Stimulated activated naive CD4-positive, alpha-beta T cell (primary cell): Measurements from ENCODE around the gene AUTS2.
A peak's percentile ranks its signal among the peaks of the same experiment; 100 is the strongest.
"Not testable (repeated sequence)": the region's sequence is repeated elsewhere in the genome, so short reads cannot be mapped to it uniquely, and the experiment has no call there.

Experiments
- DNase-seq, 6 experiments: peaks; one replicate each; lab custom pipeline; 2025; lab: John Stamatoyannopoulos, UW

AUTS2 gene

DNA sequence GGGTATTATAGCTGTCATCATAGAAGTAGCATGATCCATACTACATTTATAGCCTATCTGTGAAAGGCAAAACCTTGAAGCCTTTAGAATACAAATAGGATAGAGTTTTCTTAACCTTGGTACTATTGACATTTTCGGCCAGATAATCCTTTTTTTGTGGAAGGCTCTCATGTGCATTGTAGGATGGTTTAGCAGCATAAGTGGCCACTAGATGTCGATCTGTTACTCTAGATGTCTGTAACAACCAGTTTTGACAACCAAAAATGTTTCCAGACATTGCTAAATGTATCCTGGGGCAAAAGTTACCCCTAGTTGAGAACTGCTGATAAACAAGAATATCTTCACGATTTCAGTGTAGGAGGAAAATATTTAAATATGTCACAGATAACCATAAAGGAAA, 1214.2 kb downstream of the AUTS2 start:
- no peak for DNase-seq

DNA sequence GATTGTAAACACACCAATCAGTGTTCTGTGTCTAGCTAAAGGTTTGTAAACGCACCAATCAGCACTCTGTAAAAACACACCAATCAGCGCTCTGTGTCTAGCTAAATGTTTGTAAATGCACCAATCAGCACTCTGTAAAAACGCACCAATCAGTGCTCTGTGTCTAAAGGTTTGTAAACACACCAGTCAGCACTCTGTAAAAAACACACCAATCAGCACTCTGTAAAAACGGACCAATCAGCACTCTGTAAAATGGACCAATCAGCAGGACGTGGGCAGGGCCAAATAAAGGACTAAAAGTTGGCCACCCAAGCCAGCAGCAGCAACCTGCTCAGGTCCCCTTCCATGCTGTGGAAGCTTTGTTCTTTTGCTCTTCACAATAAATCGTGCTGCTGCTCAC, 1224.2 kb downstream of the AUTS2 start:
- not testable (repeated sequence) for DNase-seq

DNA sequence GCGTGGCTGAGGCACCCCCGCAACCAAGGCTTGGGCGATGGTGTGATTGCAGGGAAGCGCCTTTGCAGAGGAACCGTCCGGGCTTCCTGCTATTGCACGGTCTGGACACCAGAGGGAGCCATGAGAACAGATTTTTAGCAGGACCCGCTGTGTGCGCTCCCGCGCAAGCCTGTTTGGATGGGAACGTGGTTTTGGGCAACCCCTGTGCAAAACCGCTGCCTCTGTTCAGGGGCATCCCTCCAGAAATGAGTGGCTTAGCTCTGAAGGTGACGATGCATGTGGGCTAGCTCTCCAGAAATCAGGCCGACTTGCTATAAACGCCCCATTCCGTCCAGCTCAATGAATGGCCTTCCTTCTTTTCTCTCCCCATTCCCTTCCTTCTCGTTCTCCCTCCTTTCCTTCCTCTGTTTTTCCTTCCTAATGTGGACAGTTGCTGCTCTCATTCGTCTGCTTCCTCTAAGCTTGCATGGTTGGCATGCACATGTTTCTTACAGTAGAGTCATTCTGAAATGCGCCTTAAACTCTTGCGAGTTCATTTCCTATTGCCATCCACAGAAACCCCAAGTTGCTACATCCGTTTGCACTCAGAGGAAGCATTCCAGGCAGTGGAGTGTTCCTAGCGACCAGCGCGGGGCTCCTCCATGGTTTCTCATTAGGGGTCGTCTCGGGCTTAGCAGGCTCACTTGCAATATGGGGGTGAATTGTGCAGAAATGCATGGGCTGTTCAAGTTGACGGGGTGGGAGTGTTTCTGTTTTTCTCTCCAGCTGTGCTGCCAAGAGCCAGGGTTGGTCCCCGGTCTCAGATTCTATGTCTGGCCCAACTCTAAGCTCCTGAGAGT, 1231.2 kb downstream of the AUTS2 start:
- peak in 4 of 6 experiments; percentile 1 to 56 (median 30) for DNase-seq

DNA sequence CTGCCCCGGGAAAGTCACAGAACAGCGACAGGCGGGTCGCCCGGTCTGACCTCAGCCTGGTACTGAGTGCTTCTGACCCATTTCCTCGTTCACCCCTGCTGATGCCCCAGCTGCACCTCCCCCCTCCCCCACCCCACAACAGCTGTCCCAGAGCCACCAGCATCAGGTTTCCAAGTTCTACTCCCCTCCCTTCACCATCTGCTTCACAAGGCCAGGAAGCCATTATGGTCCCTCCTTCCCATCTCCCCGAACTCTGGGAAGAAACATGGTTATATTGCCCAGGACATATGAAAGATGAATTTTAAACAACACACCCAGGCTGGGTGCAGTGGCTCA, 1231.8 kb downstream of the AUTS2 start:
- DNase-seq = no peak

DNA sequence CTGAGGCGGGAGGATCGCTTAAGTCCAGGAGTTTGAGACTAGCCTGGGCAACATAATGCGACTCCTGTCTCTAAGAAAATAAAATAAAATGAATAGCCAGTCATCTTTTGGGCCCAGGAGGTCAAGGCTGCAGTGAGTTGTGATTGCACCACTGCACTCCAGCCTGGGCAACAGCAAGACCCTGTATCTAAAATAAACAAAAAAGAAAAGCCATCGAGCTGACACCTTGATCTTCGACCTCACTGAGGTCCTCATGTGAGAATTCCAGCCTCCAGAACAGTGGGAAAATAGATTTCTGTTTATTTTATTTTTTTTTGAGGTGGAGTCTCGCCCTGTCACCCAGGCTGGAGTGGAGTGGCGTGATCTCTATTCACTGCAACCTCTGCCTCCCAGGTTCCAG, 1232.2 kb downstream of the AUTS2 start:
- DNase-seq = no peak

DNA sequence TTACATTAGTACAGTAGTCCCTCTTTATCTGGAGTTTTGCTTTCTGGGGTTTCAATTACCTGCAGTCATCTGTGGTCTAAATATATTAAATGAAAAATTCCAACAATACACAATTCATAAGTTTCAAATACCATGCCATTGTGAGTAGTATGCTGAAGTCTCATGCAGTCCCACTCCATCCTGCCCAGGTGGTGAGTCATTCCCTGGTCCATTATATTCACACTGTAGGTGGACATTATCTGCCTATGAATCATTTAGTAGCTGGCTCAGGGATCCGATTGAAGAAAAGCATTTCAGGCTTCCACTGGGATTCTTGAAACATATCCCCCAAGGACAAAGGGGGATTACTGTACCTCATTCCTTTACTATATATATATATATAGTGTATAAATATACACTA, 1235.5 kb downstream of the AUTS2 start:
- no peak for DNase-seq

DNA sequence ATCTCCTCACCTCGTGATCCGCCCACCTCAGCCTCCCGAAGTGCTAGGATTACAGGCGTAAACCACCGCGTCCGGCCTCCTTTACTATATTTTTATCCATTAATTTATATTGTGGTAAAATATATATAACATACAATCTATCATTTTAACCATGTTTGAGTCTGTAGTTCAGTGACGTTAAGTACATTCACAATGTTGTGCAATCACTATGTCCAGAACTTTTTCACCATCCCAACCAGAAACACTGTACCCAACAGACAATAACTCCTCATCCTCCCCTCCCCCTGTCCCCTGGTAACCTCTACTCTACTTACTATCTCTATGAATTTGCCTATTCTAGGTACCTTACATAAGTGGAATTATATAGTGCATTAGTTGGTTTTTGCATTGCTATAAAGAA, 1236.1 kb downstream of the AUTS2 start:
- no peak for DNase-seq

DNA sequence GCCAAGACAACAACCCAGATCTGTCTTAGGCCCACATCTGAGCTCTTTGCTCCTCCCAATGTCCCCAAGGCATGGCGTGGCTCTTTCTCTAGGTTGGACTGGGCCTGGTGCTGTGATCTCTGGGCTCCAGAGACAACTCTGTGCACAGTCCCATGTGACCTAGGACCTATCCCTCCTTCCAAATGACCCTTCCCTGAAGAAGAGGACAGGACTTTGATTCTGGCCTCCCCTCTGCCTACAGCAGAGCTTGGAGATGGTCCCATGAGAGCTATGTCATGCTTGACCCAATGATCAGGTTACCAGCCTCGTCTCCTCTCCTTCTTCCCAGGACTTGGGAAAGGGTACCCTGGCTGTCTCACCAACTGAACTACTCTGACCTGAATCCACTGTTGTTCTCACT, 1237.4 kb downstream of the AUTS2 start:
- no peak for DNase-seq

DNA sequence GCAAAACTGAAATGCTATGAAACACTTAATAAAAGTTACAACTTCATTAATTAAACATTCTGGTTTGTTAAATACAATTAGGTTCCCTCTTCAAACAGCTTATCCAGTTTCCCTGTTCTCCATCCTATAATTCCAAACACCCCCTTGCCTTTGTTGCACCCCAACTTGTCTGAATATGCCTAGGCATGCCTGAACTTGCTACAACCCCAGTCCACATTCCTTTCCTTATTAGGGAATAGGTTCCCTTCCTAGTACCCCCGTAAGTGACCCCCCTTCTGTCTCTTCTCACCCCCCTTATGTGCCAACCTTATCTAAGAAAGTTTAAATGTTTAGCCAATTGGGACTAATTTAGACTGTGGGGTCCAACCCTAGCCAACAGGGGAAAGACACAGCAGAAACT, 1238.0 kb downstream of the AUTS2 start:
- no peak for DNase-seq

DNA sequence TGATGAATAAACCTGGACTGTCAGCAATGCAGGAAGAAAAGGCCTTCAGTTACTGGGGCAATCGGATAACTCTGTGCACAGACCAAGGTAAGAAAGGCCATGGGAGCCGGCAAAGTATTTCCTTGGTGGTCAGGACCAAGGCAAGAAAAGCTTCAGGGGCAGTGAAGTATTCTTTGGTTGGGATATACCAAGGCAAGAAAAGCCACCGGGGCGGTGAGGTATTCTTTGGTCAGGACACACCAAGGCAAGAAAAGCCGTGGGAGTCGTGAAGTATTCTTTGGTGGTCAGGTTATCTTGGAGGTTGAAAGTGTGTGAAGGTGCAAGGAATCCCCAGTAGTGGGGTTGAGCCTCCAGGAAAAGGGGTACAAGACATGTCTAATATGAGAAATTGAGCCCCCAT, 1238.7 kb downstream of the AUTS2 start:
- DNase-seq = no peak

DNA sequence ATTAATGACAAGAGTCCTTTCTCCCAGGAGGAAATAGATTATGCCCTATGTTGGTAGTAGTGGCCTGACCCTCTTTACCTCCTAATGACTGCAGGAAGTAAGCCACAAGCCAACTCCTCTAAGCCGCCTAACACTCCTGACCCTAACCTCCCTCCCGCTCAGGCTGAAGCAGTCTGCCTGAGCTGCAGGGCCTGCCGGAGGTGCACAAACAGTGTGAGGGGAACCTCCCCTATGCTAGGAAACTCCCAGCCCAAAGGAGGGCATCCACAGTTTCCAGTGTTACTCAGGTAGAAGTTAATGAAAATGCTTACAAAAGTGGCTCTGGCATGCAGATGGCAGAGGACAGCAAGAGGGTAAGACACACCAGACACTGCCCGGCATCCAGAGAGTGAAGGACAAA, 1239.3 kb downstream of the AUTS2 start:
- no peak for DNase-seq

DNA sequence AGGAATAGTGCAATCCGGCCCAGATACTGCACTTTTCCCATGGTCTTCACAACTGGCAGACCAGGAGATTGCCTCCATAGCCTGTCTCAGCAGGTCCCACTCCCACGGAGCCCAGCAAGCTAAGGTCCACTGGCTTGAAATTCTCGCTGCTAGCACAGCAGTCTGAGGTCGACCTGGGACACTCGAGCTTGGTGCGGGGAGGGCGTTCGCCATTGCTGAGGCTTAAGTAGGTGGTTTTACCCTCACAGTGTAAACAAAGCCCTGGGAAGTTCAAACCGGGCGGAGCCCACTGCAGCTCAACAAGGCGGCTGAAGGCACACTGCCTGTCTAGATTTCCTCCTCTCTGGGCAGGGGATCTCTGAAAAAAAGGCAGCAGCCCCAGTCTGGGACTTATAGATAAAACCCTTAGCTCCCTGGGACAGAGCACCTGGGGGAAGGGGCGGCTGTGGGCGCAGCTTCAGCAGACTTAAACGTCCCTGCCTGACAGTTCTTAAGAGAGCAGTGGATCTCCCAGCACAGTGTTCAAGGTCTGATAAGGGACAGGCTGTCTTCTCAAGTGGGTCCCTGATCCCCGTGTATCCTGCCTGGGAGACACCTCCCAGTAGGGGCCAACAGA, 1240.1 kb downstream of the AUTS2 start:
- DNase-seq = no peak
